Spleen (tissue), 11 donors: ENCODE data around the gene SPINK14. TPM values are rescaled to one million over a fixed set of nuclear protein-coding genes. Genes with fewer than 3 reads are reported as not detected.

Experiments
- DNase-seq: peaks from one replicate; pipeline ENCODE4 v3.0.0-alpha.2; 2020
- H3K27ac ChIP-seq, 8 donors: fragments of 200-600 bp; sonication (generic) in 7 of 8; 1 replicate in 4 of 8; 2 replicates in 4 of 8; pipeline versions ENCODE4 v1.5.0 to v1.8.0; 2016 to 2021; ENCODE audit warnings: inconsistent platforms in 4 of 8, mild to moderate bottlenecking in 4 of 8, moderate library complexity in 1 of 8
- H3K27me3 ChIP-seq, 7 donors: fragments of 200-600 bp; sonication (generic) in 6 of 7; replicated peaks in 1 of 7; 1 replicate in 4 of 7; 2 replicates in 3 of 7; pipeline versions ENCODE4 v1.5.0 to v1.8.0; 2016 to 2021; ENCODE audit warnings: inconsistent platforms in 3 of 7, mild to moderate bottlenecking in 1 of 7
- H3K36me3 ChIP-seq, 6 donors: fragments of 200-600 bp; sonication (generic) in 5 of 6; 1 replicate in 4 of 6; 2 replicates in 2 of 6; pipeline versions ENCODE4 v1.5.0 to v1.8.0; 2016 to 2021; ENCODE audit warnings: inconsistent platforms in 2 of 6
- H3K4me1 ChIP-seq, 6 donors: fragments of 200-600 bp; sonication (generic) in 5 of 6; 1 replicate in 3 of 6; 2 replicates in 3 of 6; pipeline versions ENCODE4 v1.5.0 to v1.8.0; 2016 to 2021; ENCODE audit warnings: inconsistent platforms in 3 of 6
- H3K4me3 ChIP-seq, 8 donors: fragments of 200-600 bp; sonication (generic) in 7 of 8; 1 replicate in 4 of 8; 2 replicates in 4 of 8; pipeline versions ENCODE4 v1.5.0 to v1.8.0; 2016 to 2021; ENCODE audit warnings: inconsistent platforms in 4 of 8, mild to moderate bottlenecking in 4 of 8, moderate library complexity in 2 of 8
- H3K9me3 ChIP-seq, 8 donors: fragments of 200-600 bp; sonication (generic) in 7 of 8; 1 replicate in 4 of 8; 2 replicates in 4 of 8; pipeline versions ENCODE4 v1.5.0 to v1.8.0; 2016 to 2021; ENCODE audit warnings: inconsistent platforms in 4 of 8
- CTCF ChIP-seq, 11 experiments: fragments of 200-600 bp in 7 of 11; fragments of 450-650 bp in 4 of 11; sonication (generic) in 4 of 11; IDR thresholded peaks in 8 of 11; conservative IDR thresholded peaks in 3 of 11; 1 replicate in 7 of 11; 2 replicates in 4 of 11; pipeline versions ENCODE4 v1.4.0 to v1.8.0; 2016 to 2021; ENCODE audit warnings: antibody characterized with exemption in 11 of 11, inconsistent platforms in 4 of 11, mild to moderate bottlenecking in 1 of 11
- POLR2A ChIP-seq, 3 donors: fragments of 450-650 bp; IDR thresholded peaks; one replicate each; pipeline ENCODE4 v1.5.1; 2017; ENCODE audit warnings: antibody characterized with exemption in 3 of 3, mild to moderate bottlenecking in 1 of 3
- POLR2AphosphoS5 ChIP-seq, 3 donors: sonication (generic); formaldehyde crosslinking; IDR thresholded peaks; one replicate each; pipeline ENCODE4 v1.5.1; 2017; ENCODE audit warnings: antibody characterized with exemption in 3 of 3
- WGBS, 5 donors: extraction: QIAGEN DNeasy Blood & Tissue Kit in 3 of 5; methylation state at CpG; one replicate each; pipeline versions ENCODE4 v1.1.5 to v1.1.7; 2013 to 2018; 5-methylcytosine and 5-hydroxymethylcytosine counted together
- intact Hi-C: fragments of 100-400 bp; cut with DNase I; formaldehyde crosslinking; loops from one replicate; pipeline ENCODE4 v1.15.0; 2023; ENCODE audit warnings: low total_unique reads
- polyA plus RNA-seq, 3 donors: library from polyadenylated mRNA; stranded (reverse); fragments of 200-250 nt; gene quantifications; one replicate each; pipeline ENCODE4 v1.2.1, GENCODE V29; 2013
- total RNA-seq, 7 donors: library from RNA; depleted of rRNA in 3 of 7; stranded (reverse); fragments of >200 nt in 3 of 7; fragmentation: NEBNext Ultra II Directional in 4 of 7; extraction: Animal tissue kit (Norgen Biotek cat#: 25700) in 4 of 7; gene quantifications; one replicate each; pipeline versions ENCODE4 v1.1.0 to v1.2.1, GENCODE V29; 2016 to 2021
- donor health status: healthy with polysubstance abuse.
- donor health status: DM: no; HTN: no; CAD: no; lungs with moderate emphysema.
- donor health status: DM: no; HTN: no; CAD: no.
- donor health status: Bipolar disorder and iron deficiency.
- donor health status: healthy.
- donor health status: DM: no; HTN: no; CAD: no.
- donor health status: DM: yes; HTN: yes; CAD: no.

SPINK14 gene
- total and polyA plus RNA-seq, 10 donors, result not detected

- no peak overlapping the region for H3K4me3 ChIP-seq
- no peaks in the 10 kb centered on the region for H3K36me3 ChIP-seq
- no peak for TF ChIP-seq POLR2AphosphoS5 (IDR thresholded peaks at IDR 0.05)
- no peak for TF ChIP-seq CTCF (IDR thresholded peaks at IDR 0.05 in 8 of 11, conservative IDR thresholded peaks at IDR 0.05 in 3 of 11)
- TF ChIP-seq POLR2A (IDR thresholded peaks at IDR 0.05), result no peak
- WGBS, 5 donors, result 81 to 93% (median 87%) methylated on average over 4 of the region's 4 CpGs
- intact Hi-C loops, result no loop called here
- H3K9me3 ChIP-seq, result no peaks in the 10 kb centered on the region
- H3K4me1 ChIP-seq, result no peaks in the 10 kb centered on the region
- no peak for DNase-seq
- H3K27me3 ChIP-seq, result no peaks in the 10 kb centered on the region
- no peak overlapping the region for H3K27ac ChIP-seq
Measured at GRCh38 chr5:148147415-148147814, 20.9 kb upstream of the SPINK14 start.

- Histone ChIP-seq H3K36me3 (no peaks in the 10 kb centered on the region), H3K27me3 (no peaks in the 10 kb centered on the region), H3K9me3 (peaks cover 0 to 9% (median 0%) of the 10 kb centered on the region in 8 donors), H3K27ac (no peak overlapping the region), H3K4me1 (no peaks in the 10 kb centered on the region), H3K4me3 (no peak overlapping the region)
- no peak for DNase-seq
- intact Hi-C loops, result no loop called here
- 66 to 81% (median 73%) methylated on average over 2 of the region's 2 CpGs for WGBS, 5 donors
- TF ChIP-seq POLR2AphosphoS5 (IDR thresholded peaks at IDR 0.05), result no peak
- no peak for TF ChIP-seq CTCF (IDR thresholded peaks at IDR 0.05 in 8 of 11, conservative IDR thresholded peaks at IDR 0.05 in 3 of 11)
- no peak for TF ChIP-seq POLR2A (IDR thresholded peaks at IDR 0.05)
Measured at GRCh38 chr5:148151872-148152271, 16.5 kb upstream of the SPINK14 start.

GRCh38 chr5:148152781-148153180 is 15.6 kb upstream of the SPINK14 start:
- no peaks in the 10 kb centered on the region for H3K36me3 ChIP-seq
- no peak for TF ChIP-seq POLR2A (IDR thresholded peaks at IDR 0.05)
- no peak for TF ChIP-seq POLR2AphosphoS5 (IDR thresholded peaks at IDR 0.05)
- TF ChIP-seq CTCF (IDR thresholded peaks at IDR 0.05 in 8 of 11, conservative IDR thresholded peaks at IDR 0.05 in 3 of 11), result no peak
- H3K4me3 ChIP-seq, result no peak overlapping the region
- no peak overlapping the region for H3K27ac ChIP-seq
- intact Hi-C loops, result no loop called here
- no peaks in the 10 kb centered on the region for H3K4me1 ChIP-seq
- DNase-seq, result no peak
- H3K9me3 ChIP-seq, result peaks cover 0 to 9% (median 0%) of the 10 kb centered on the region in 8 donors
- no peaks in the 10 kb centered on the region for H3K27me3 ChIP-seq

GRCh38 chr5:148156609-148157008 is 11.7 kb upstream of the SPINK14 start:
- no peaks in the 10 kb centered on the region for H3K27me3 ChIP-seq
- H3K36me3 ChIP-seq, result no peaks in the 10 kb centered on the region
- no peak for TF ChIP-seq CTCF (IDR thresholded peaks at IDR 0.05 in 8 of 11, conservative IDR thresholded peaks at IDR 0.05 in 3 of 11)
- no peak for TF ChIP-seq POLR2AphosphoS5 (IDR thresholded peaks at IDR 0.05)
- TF ChIP-seq POLR2A (IDR thresholded peaks at IDR 0.05), result no peak
- intact Hi-C loops, result no loop called here
- no peak overlapping the region for H3K27ac ChIP-seq
- no peak overlapping the region for H3K4me3 ChIP-seq
- H3K9me3 ChIP-seq, result peaks cover 0 to 9% (median 0%) of the 10 kb centered on the region in 8 donors
- no peaks in the 10 kb centered on the region for H3K4me1 ChIP-seq
- WGBS, 5 donors, result 67 to 92% (median 79%) methylated on average over 1 of the region's 1 CpG
- no peak for DNase-seq
